22Rv1 (cell line): ENCODE results near the gene HIVEP3.

Experiments
- H3K27ac ChIP-seq: fragments of 450-650 bp; 2 replicates; pipeline ENCODE4 v1.5.1; 2017
- CTCF ChIP-seq: fragments of 450-650 bp; IDR thresholded peaks from 2 replicates; pipeline ENCODE4 v1.5.1; 2017; ENCODE audit warnings: mild to moderate bottlenecking
- ZFX ChIP-seq: fragments of 450-650 bp; IDR thresholded peaks from 2 replicates; pipeline ENCODE4 v1.6.1; 2017; ENCODE audit warnings: antibody characterized with exemption, borderline replicate concordance

HIVEP3 gene

GRCh38 chr1:41856151-41856943, 62.4 kb downstream of the HIVEP3 start:
- TF ChIP-seq CTCF, result no peak
- no peak for TF ChIP-seq ZFX
- no peak overlapping the region for H3K27ac ChIP-seq

- TF ChIP-seq CTCF, result no peak
- TF ChIP-seq ZFX, result no peak
- no peak overlapping the region for H3K27ac ChIP-seq
Observed at GRCh38 chr1:41855713-41856112, 63.0 kb downstream of the HIVEP3 start.

- no peak overlapping the region for H3K27ac ChIP-seq
- TF ChIP-seq CTCF (no peak), ZFX (no peak)
Observed at GRCh38 chr1:41853907-41854306, 64.8 kb downstream of the HIVEP3 start.

- H3K27ac ChIP-seq, result no peak overlapping the region
- TF ChIP-seq CTCF (no peak), ZFX (no peak)
Observed at GRCh38 chr1:41852091-41852490, 66.6 kb downstream of the HIVEP3 start.

- H3K27ac ChIP-seq, result no peak overlapping the region
- TF ChIP-seq CTCF, result no peak
- no peak for TF ChIP-seq ZFX
Observed at GRCh38 chr1:41851589-41851988, 67.1 kb downstream of the HIVEP3 start.

GRCh38 chr1:41850029-41850428, 68.7 kb downstream of the HIVEP3 start:
- H3K27ac ChIP-seq, result no peak overlapping the region
- TF ChIP-seq ZFX, result no peak
- no peak for TF ChIP-seq CTCF

GRCh38 chr1:41849211-41849759, 69.4 kb downstream of the HIVEP3 start:
- H3K27ac ChIP-seq, result no peak overlapping the region
- no peak for TF ChIP-seq CTCF
- TF ChIP-seq ZFX, result no peak
